ENCODE results near the gene DBF4.

GRCh38 chr7:87948371-87948770 is 72.1 kb downstream of the DBF4 start:
- no peak for TF ChIP-seq POLR2AphosphoS5 (IDR thresholded peaks at IDR 0.05; ENCODE audit: low read depth, low read length)
- no peak for TF ChIP-seq POLR2A (IDR thresholded peaks at IDR 0.05; ENCODE audit: low read depth, low read length)
